ENCODE measurements around the gene DYNLL1.
"Not testable (repeated sequence)": the region's sequence is repeated elsewhere in the genome, so short reads cannot be mapped to it uniquely, and the experiment has no call there.

Gene DYNLL1

DNA sequence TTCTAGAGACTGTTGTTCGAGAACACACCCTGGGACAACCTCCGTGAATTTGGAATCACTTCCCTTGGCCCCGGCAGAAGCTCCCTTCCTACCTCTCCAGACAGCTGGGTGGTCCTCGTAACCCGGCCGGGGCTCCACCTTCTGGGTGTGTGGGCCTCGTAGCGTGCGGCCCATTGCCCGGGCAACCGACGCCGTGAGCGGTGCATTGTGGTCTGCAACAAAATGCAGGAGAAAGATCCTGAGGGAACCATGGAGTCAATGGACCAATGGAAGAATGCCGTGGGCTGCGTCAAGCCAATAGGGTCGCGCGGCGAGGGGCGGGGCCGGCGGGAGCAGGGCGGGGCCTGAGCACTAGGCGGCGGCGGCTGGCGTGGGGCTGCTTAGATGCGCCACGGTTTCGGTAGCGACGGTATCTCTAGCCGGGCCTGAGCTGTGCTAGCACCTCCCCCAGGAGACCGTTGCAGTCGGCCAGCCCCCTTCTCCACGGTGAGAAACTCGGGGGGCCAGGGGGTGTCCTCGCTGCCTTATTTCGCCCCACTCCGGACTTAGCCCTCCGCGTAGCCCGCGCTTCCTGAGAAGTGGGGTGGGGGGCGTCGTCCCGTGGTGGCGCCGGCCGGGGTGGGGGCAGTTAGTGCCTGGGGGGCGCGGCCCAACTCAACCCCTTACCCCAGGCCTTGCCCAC lies at the start of gene DYNLL1:
DYNLL1 (plus strand) TSS at position 383 of the 682 bp plus-strand sequence. CDS start 309 bp downstream, outside the sequence.
- peaks cover 11% of the 10 kb centered on the region for H4K20me1 ChIP-seq (ENCODE audit: insufficient read depth, low read length)
- peak within 1 kb of the TSS; percentile 76 for H3K27ac ChIP-seq (ENCODE audit: low read length)
- peaks cover 37% of the 10 kb centered on the region for H3K79me2 ChIP-seq (ENCODE audit: low read length)
- peak within 1 kb of the TSS; percentile 96 for H3K9ac ChIP-seq (ENCODE audit: low read length)
- H3K4me1 ChIP-seq (ENCODE audit: low read length) = peaks cover 14% of the 10 kb centered on the region
- H3K9me3 ChIP-seq (ENCODE audit: insufficient read depth, low read length) = no peaks in the 10 kb centered on the region
- peak within 1 kb of the TSS; percentile 66; the same call in 1 of the 2 replicates for H2AFZ ChIP-seq (ENCODE audit: low read depth, low read length)
- peak within 1 kb of the TSS; percentile 96 for H3K4me2 ChIP-seq (ENCODE audit: low read length)
- peak within 1 kb of the TSS; percentile 95 for H3K4me3 ChIP-seq (ENCODE audit: low read length)
- TF ChIP-seq, protein P1, sequence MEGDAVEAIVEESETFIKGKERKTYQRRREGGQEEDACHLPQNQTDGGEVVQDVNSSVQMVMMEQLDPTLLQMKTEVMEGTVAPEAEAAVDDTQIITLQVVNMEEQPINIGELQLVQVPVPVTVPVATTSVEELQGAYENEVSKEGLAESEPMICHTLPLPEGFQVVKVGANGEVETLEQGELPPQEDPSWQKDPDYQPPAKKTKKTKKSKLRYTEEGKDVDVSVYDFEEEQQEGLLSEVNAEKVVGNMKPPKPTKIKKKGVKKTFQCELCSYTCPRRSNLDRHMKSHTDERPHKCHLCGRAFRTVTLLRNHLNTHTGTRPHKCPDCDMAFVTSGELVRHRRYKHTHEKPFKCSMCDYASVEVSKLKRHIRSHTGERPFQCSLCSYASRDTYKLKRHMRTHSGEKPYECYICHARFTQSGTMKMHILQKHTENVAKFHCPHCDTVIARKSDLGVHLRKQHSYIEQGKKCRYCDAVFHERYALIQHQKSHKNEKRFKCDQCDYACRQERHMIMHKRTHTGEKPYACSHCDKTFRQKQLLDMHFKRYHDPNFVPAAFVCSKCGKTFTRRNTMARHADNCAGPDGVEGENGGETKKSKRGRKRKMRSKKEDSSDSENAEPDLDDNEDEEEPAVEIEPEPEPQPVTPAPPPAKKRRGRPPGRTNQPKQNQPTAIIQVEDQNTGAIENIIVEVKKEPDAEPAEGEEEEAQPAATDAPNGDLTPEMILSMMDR (IDR thresholded peaks at IDR 0.05; ENCODE audit: low read depth, low read length) = no peak
- TF ChIP-seq EZH2phosphoT487 (IDR thresholded peaks at IDR 0.05; ENCODE audit: low read depth) = no peak
- H3K36me3 ChIP-seq (replicated peaks; ENCODE audit: low read depth, low read length) = peaks cover 24% of the 10 kb centered on the region
- no peaks in the 10 kb centered on the region for H3K27me3 ChIP-seq (ENCODE audit: low read depth, low read length)

DNA sequence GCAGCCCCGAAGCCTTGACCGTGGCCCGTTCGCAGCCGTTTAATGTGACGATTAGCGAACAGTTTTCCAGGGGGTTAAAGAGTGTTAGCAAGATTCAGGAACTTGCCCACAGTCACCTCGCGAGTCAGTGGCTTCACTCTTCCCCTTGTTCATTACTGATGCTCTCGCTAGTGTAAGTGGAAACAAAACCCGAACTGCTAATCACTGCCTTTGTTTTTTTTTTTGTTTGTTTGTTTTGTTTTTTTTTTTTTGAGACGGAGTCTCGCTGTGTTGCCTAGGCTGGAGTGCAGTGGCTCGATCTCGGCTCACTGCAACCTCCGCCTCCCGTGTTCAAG lies 49.1 kb upstream of the DYNLL1 start:
- H3K36me3 ChIP-seq (replicated peaks; ENCODE audit: low read depth, low read length) = peaks cover 32% of the 10 kb centered on the region
- peak overlapping the region; percentile 91 for H3K4me3 ChIP-seq (ENCODE audit: low read length)
- not testable (repeated sequence) for H3K9me3 ChIP-seq (ENCODE audit: insufficient read depth, low read length); H4K20me1 ChIP-seq (ENCODE audit: insufficient read depth, low read length); H3K27me3 ChIP-seq (ENCODE audit: low read depth, low read length)
- peaks cover 17% of the 10 kb centered on the region for H3K4me1 ChIP-seq (ENCODE audit: low read length)
- H3K27ac ChIP-seq (ENCODE audit: low read length) = peak overlapping the region; percentile 70
- peaks cover 84% of the 10 kb centered on the region for H3K79me2 ChIP-seq (ENCODE audit: low read length)
- peak overlapping the region; percentile 90 for H3K9ac ChIP-seq (ENCODE audit: low read length)
- H2AFZ ChIP-seq (ENCODE audit: low read depth, low read length) = peak overlapping the region; percentile 70; the same call in 1 of the 2 replicates
- peak overlapping the region; percentile 60 for H3K4me2 ChIP-seq (ENCODE audit: low read length)

DNA sequence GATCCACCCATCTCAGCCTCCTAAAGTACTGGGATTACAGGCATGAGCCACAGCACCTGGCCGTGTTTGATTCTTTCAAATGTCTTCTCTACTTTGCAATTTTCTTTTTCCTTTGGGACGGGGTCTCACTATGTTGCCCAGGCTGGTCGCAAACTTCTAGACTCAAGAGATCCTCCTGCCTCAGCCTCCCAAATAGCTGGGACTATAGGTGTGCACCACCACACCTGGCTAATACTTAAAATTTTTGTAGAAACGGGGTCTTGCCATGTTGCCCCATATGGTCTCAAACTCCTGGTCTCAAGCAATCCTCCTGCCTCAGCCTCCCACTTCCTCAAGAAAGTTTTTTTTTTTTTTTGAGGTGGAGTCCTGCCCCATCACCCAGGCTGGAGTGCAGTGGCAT lies 47.9 kb upstream of the DYNLL1 start:
- no peaks in the 10 kb centered on the region for H3K9me3 ChIP-seq (ENCODE audit: insufficient read depth, low read length)
- TF ChIP-seq, protein P1 (IDR thresholded peaks at IDR 0.05; ENCODE audit: low read depth, low read length) = no peak
- no peak for TF ChIP-seq EZH2phosphoT487 (IDR thresholded peaks at IDR 0.05; ENCODE audit: low read depth)
- no peaks in the 10 kb centered on the region for H4K20me1 ChIP-seq (ENCODE audit: insufficient read depth, low read length)
- no peaks in the 10 kb centered on the region for H3K27me3 ChIP-seq (ENCODE audit: low read depth, low read length)
- peaks cover 17% of the 10 kb centered on the region for H3K4me1 ChIP-seq (ENCODE audit: low read length)
- no peak overlapping the region for H3K27ac ChIP-seq (ENCODE audit: low read length)
- 0 out of 2 replicates have a peak overlapping the region, but pooled peaks have one; percentile 60 for H3K4me2 ChIP-seq (ENCODE audit: low read length)
- H3K9ac ChIP-seq (ENCODE audit: low read length) = no peak overlapping the region
- H2AFZ ChIP-seq (ENCODE audit: low read depth, low read length) = no peak overlapping the region
- H3K4me3 ChIP-seq (ENCODE audit: low read length) = no peak overlapping the region
- peaks cover 84% of the 10 kb centered on the region for H3K79me2 ChIP-seq (ENCODE audit: low read length)
- H3K36me3 ChIP-seq (replicated peaks; ENCODE audit: low read depth, low read length) = peaks cover 31% of the 10 kb centered on the region

DNA sequence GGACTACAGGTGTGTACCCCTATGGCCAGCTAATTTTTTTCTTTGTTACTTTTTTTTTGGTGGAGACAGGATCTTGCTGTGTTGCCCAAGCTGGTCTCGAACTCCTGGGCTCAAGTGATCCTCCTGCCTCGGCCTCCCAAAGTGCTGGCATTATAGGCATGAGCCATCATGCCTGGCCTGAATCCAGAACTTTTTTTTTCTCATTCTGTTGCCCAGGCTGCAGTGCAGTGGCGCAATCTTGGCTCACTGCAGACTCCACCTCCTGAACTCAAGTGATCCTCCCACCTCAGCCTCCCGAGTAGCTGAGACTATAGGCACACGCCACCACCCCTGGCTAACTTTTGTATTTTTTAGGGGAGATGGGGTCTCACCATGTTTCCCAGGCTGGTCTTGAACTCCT lies 43.4 kb upstream of the DYNLL1 start:
- not testable (repeated sequence) for H3K27me3 ChIP-seq (ENCODE audit: low read depth, low read length); H2AFZ ChIP-seq (ENCODE audit: low read depth, low read length); H3K4me3 ChIP-seq (ENCODE audit: low read length); H3K9me3 ChIP-seq (ENCODE audit: insufficient read depth, low read length); H3K27ac ChIP-seq (ENCODE audit: low read length); H4K20me1 ChIP-seq (ENCODE audit: insufficient read depth, low read length); H3K9ac ChIP-seq (ENCODE audit: low read length); H3K4me2 ChIP-seq (ENCODE audit: low read length); H3K4me1 ChIP-seq (ENCODE audit: low read length)
- H3K36me3 ChIP-seq (replicated peaks; ENCODE audit: low read depth, low read length) = peaks cover 41% of the 10 kb centered on the region
- peaks cover 44% of the 10 kb centered on the region for H3K79me2 ChIP-seq (ENCODE audit: low read length)

DNA sequence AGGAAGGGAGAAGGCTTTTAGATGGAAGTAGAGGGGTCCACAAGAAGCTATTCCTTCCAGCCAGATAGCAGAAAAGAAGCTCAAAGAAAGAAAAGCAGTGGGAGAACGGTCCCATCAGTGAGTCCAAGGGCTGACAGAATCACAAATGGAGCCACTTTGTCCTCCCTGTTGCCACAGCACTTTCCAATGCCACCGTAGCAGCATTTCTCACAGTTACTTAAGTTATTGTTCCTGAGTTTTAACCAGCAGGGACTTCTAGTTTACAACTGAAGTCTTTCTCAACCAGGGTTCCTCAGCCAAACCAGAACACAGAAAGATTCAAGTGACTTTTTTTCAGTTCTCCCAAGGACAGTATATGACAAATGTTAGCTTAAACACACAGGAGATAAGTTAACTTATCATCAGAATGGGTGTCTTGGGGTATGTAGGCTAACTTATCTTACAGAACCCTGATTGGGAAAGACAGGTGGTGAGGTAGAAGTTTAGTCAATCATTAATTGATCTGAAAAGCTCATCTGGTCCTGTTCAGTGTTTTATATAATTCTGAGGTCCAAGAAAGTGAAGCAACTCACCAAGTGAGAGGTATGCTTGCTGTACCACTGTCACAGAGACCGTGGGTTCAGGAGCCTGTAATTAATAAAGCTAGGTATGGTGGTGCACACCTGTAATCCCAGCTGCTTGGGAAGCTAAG lies 42.7 kb upstream of the DYNLL1 start:
- no peak for TF ChIP-seq EZH2phosphoT487 (IDR thresholded peaks at IDR 0.05; ENCODE audit: low read depth)
- TF ChIP-seq, protein P1 (IDR thresholded peaks at IDR 0.05; ENCODE audit: low read depth, low read length) = no peak
- no peak overlapping the region for H3K4me2 ChIP-seq (ENCODE audit: low read length)
- H3K9ac ChIP-seq (ENCODE audit: low read length) = no peak overlapping the region
- H3K9me3 ChIP-seq (ENCODE audit: insufficient read depth, low read length) = no peaks in the 10 kb centered on the region
- no peaks in the 10 kb centered on the region for H3K27me3 ChIP-seq (ENCODE audit: low read depth, low read length)
- no peak overlapping the region for H3K4me3 ChIP-seq (ENCODE audit: low read length)
- peaks cover 38% of the 10 kb centered on the region for H3K79me2 ChIP-seq (ENCODE audit: low read length)
- no peak overlapping the region for H2AFZ ChIP-seq (ENCODE audit: low read depth, low read length)
- H3K36me3 ChIP-seq (replicated peaks; ENCODE audit: low read depth, low read length) = peaks cover 38% of the 10 kb centered on the region
- H4K20me1 ChIP-seq (ENCODE audit: insufficient read depth, low read length) = no peaks in the 10 kb centered on the region; the same call in 1 of the 2 replicates
- no peaks in the 10 kb centered on the region for H3K4me1 ChIP-seq (ENCODE audit: low read length)
- H3K27ac ChIP-seq (ENCODE audit: low read length) = no peak overlapping the region
